HCT116 (cell line): ENCODE results near the gene PDE4D.

Experiments used
- ATF3 ChIP-seq: IDR thresholded peaks from 2 replicates; pipeline ENCODE4 v1.6.1; 2012
- CTCF ChIP-seq, 3 experiments: fragments of 200-600 bp in 1 of 3; sonication (generic) in 1 of 3; IDR thresholded peaks in 2 of 3; conservative IDR thresholded peaks in 1 of 3; 2 replicates each; pipeline ENCODE4 v1.5.1; 2012 to 2017; ENCODE audit warnings: low read depth in 2 of 3, low read length in 2 of 3, antibody characterized with exemption in 1 of 3, borderline replicate concordance in 1 of 3, control low read depth in 1 of 3, mild to moderate bottlenecking in 1 of 3, mixed read lengths in 1 of 3, mixed run types in 1 of 3, moderate library complexity in 1 of 3; ENCODE audit not compliant: insufficient read depth in 1 of 3

- TF ChIP-seq CTCF (IDR thresholded peaks at IDR 0.05 in 2 of 3, conservative IDR thresholded peaks at IDR 0.05 in 1 of 3; ENCODE audit: borderline replicate concordance in 1 of 3, insufficient read depth in 1 of 3, low read depth in 2 of 3, low read length in 2 of 3) (peak; percentile 49 to 79 (median 72); a peak in 5 of 6 replicates), ATF3 (no peak)
Measured at GRCh38 chr5:59367791-59368394, 525.6 kb downstream of the PDE4D start.
